ENCODE data around the gene USHBP1.

Gene USHBP1

GRCh38 chr19:17263712-17264640 lies 569 bp downstream of the USHBP1 start:
- Histone ChIP-seq H3K27me3 (ENCODE audit: control insufficient read depth, insufficient read depth, low read length) (no peaks in the 10 kb centered on the region), H3K27ac (ENCODE audit: low read length) (no peak overlapping the region), H3K4me1 (ENCODE audit: control insufficient read depth, insufficient read depth, low read length) (0 out of 2 replicates have a peak, but pooled peaks cover 2% of the 10 kb centered on the region), H3K4me3 (ENCODE audit: low read length) (no peak overlapping the region), H3K9me3 (ENCODE audit: control insufficient read depth, insufficient read depth, low read length) (peaks cover 4% of the 10 kb centered on the region), H3K36me3 (ENCODE audit: control insufficient read depth, insufficient read depth, low read length) (peaks cover 6% of the 10 kb centered on the region; the same call in 1 of the 2 replicates)
- DNase-seq (ENCODE audit: low read depth, low spot score), result no peak
- WGBS (ENCODE audit: insufficient coverage, insufficient read length), result no CpG with 5 or more reads among the region's 23 CpGs

- WGBS (ENCODE audit: insufficient coverage, insufficient read length), result no CpG with 5 or more reads among the region's 16 CpGs
- DNase-seq (ENCODE audit: low read depth, low spot score), result no peak
- H3K9me3 ChIP-seq (ENCODE audit: control insufficient read depth, insufficient read depth, low read length), result peaks cover 4% of the 10 kb centered on the region
Observed at GRCh38 chr19:17262557-17262956, 2.0 kb downstream of the USHBP1 start.

GRCh38 chr19:17260842-17261325 lies 3.7 kb downstream of the USHBP1 start:
- DNase-seq (ENCODE audit: low read depth, low spot score), result peak; percentile 88
- peaks cover 12% of the 10 kb centered on the region for H3K36me3 ChIP-seq (ENCODE audit: control insufficient read depth, insufficient read depth, low read length)
- WGBS (ENCODE audit: insufficient coverage, insufficient read length), result no CpG with 5 or more reads among the region's 15 CpGs
- H3K4me3 ChIP-seq (ENCODE audit: low read length), result no peak overlapping the region
- no peaks in the 10 kb centered on the region for H3K27me3 ChIP-seq (ENCODE audit: control insufficient read depth, insufficient read depth, low read length)
- H3K4me1 ChIP-seq (ENCODE audit: control insufficient read depth, insufficient read depth, low read length), result 0 out of 2 replicates have a peak, but pooled peaks cover 2% of the 10 kb centered on the region
- peaks cover 5% of the 10 kb centered on the region for H3K9me3 ChIP-seq (ENCODE audit: control insufficient read depth, insufficient read depth, low read length)
- no peak overlapping the region for H3K27ac ChIP-seq (ENCODE audit: low read length)

More at GRCh38 chr19:17262557-17262956, 2.0 kb downstream of the USHBP1 start:
- H3K27me3 ChIP-seq (ENCODE audit: control insufficient read depth, insufficient read depth, low read length), result no peaks in the 10 kb centered on the region
- no peak overlapping the region for H3K4me3 ChIP-seq (ENCODE audit: low read length)
- H3K4me1 ChIP-seq (ENCODE audit: control insufficient read depth, insufficient read depth, low read length), result 0 out of 2 replicates have a peak, but pooled peaks cover 2% of the 10 kb centered on the region
- H3K27ac ChIP-seq (ENCODE audit: low read length), result no peak overlapping the region
- peaks cover 12% of the 10 kb centered on the region for H3K36me3 ChIP-seq (ENCODE audit: control insufficient read depth, insufficient read depth, low read length)

GRCh38 chr19:17259934-17260333 lies 4.6 kb downstream of the USHBP1 start:
- no CpG with 5 or more reads among the region's 1 CpG for WGBS (ENCODE audit: insufficient coverage, insufficient read length)

GRCh38 chr19:17259118-17259780 lies 5.3 kb downstream of the USHBP1 start:
- H3K27ac ChIP-seq (ENCODE audit: low read length), result no peak overlapping the region
- no peak for DNase-seq (ENCODE audit: low read depth, low spot score)
- no peaks in the 10 kb centered on the region for H3K4me1 ChIP-seq (ENCODE audit: control insufficient read depth, insufficient read depth, low read length)
- WGBS (ENCODE audit: insufficient coverage, insufficient read length), result no CpG with 5 or more reads among the region's 9 CpGs
- no peak overlapping the region for H3K4me3 ChIP-seq (ENCODE audit: low read length)
- H3K9me3 ChIP-seq (ENCODE audit: control insufficient read depth, insufficient read depth, low read length), result peaks cover 5% of the 10 kb centered on the region
- no peaks in the 10 kb centered on the region for H3K27me3 ChIP-seq (ENCODE audit: control insufficient read depth, insufficient read depth, low read length)
- peaks cover 12% of the 10 kb centered on the region for H3K36me3 ChIP-seq (ENCODE audit: control insufficient read depth, insufficient read depth, low read length)

More at GRCh38 chr19:17259934-17260333, 4.6 kb downstream of the USHBP1 start:
- no peak for DNase-seq (ENCODE audit: low read depth, low spot score)
- Histone ChIP-seq H3K27ac (ENCODE audit: low read length) (no peak overlapping the region), H3K4me1 (ENCODE audit: control insufficient read depth, insufficient read depth, low read length) (0 out of 2 replicates have a peak, but pooled peaks cover 2% of the 10 kb centered on the region), H3K27me3 (ENCODE audit: control insufficient read depth, insufficient read depth, low read length) (no peaks in the 10 kb centered on the region), H3K9me3 (ENCODE audit: control insufficient read depth, insufficient read depth, low read length) (peaks cover 5% of the 10 kb centered on the region), H3K36me3 (ENCODE audit: control insufficient read depth, insufficient read depth, low read length) (peaks cover 12% of the 10 kb centered on the region), H3K4me3 (ENCODE audit: low read length) (no peak overlapping the region)

GRCh38 chr19:17256130-17256529 lies 8.4 kb downstream of the USHBP1 start:
- Histone ChIP-seq H3K9me3 (ENCODE audit: control insufficient read depth, insufficient read depth, low read length) (peaks cover 5% of the 10 kb centered on the region), H3K4me3 (ENCODE audit: low read length) (no peak overlapping the region), H3K27ac (ENCODE audit: low read length) (no peak overlapping the region), H3K4me1 (ENCODE audit: control insufficient read depth, insufficient read depth, low read length) (no peaks in the 10 kb centered on the region), H3K27me3 (ENCODE audit: control insufficient read depth, insufficient read depth, low read length) (no peaks in the 10 kb centered on the region), H3K36me3 (ENCODE audit: control insufficient read depth, insufficient read depth, low read length) (peaks cover 12% of the 10 kb centered on the region)
- no peak for DNase-seq (ENCODE audit: low read depth, low spot score)
- no CpG with 5 or more reads among the region's 3 CpGs for WGBS (ENCODE audit: insufficient coverage, insufficient read length)

GRCh38 chr19:17255150-17255621 lies 9.4 kb downstream of the USHBP1 start:
- Histone ChIP-seq H3K4me1 (ENCODE audit: control insufficient read depth, insufficient read depth, low read length) (no peaks in the 10 kb centered on the region), H3K4me3 (ENCODE audit: low read length) (no peak overlapping the region), H3K36me3 (ENCODE audit: control insufficient read depth, insufficient read depth, low read length) (peaks cover 12% of the 10 kb centered on the region), H3K27ac (ENCODE audit: low read length) (no peak overlapping the region), H3K9me3 (ENCODE audit: control insufficient read depth, insufficient read depth, low read length) (peaks cover 5% of the 10 kb centered on the region), H3K27me3 (ENCODE audit: control insufficient read depth, insufficient read depth, low read length) (no peaks in the 10 kb centered on the region)
- WGBS (ENCODE audit: insufficient coverage, insufficient read length), result no CpG with 5 or more reads among the region's 18 CpGs
- no peak for DNase-seq (ENCODE audit: low read depth, low spot score)

- no peak for DNase-seq (ENCODE audit: low read depth, low spot score)
- no peaks in the 10 kb centered on the region for H3K4me1 ChIP-seq (ENCODE audit: control insufficient read depth, insufficient read depth, low read length)
- no peaks in the 10 kb centered on the region for H3K27me3 ChIP-seq (ENCODE audit: control insufficient read depth, insufficient read depth, low read length)
- peaks cover 10% of the 10 kb centered on the region for H3K36me3 ChIP-seq (ENCODE audit: control insufficient read depth, insufficient read depth, low read length)
- peaks cover 5% of the 10 kb centered on the region for H3K9me3 ChIP-seq (ENCODE audit: control insufficient read depth, insufficient read depth, low read length)
- H3K4me3 ChIP-seq (ENCODE audit: low read length), result no peak overlapping the region
- H3K27ac ChIP-seq (ENCODE audit: low read length), result no peak overlapping the region
- WGBS (ENCODE audit: insufficient coverage, insufficient read length), result no CpG with 5 or more reads among the region's 10 CpGs
Observed at GRCh38 chr19:17254636-17255035, 9.9 kb downstream of the USHBP1 start.

- H3K4me3 ChIP-seq (ENCODE audit: low read length), result no peak overlapping the region
- H3K36me3 ChIP-seq (ENCODE audit: control insufficient read depth, insufficient read depth, low read length), result no peaks in the 10 kb centered on the region
- H3K4me1 ChIP-seq (ENCODE audit: control insufficient read depth, insufficient read depth, low read length), result peaks cover 10% of the 10 kb centered on the region
- H3K27ac ChIP-seq (ENCODE audit: low read length), result no peak overlapping the region
- WGBS (ENCODE audit: insufficient coverage, insufficient read length), result no CpG with 5 or more reads among the region's 15 CpGs
- DNase-seq (ENCODE audit: low read depth, low spot score), result no peak
- no peaks in the 10 kb centered on the region for H3K27me3 ChIP-seq (ENCODE audit: control insufficient read depth, insufficient read depth, low read length)
- H3K9me3 ChIP-seq (ENCODE audit: control insufficient read depth, insufficient read depth, low read length), result no peaks in the 10 kb centered on the region
Observed at GRCh38 chr19:17249887-17250548, 14.5 kb downstream of the USHBP1 start.

Data from iPS DF 6.9 (cell line).